Germinal center (tissue), 1 donor: Measurements from ENCODE around the gene RABEP2.
"Not testable (repeated sequence)": the region's sequence is repeated elsewhere in the genome, so short reads cannot be mapped to it uniquely, and the experiment has no call there.

Experiments used
- DNase-seq: peaks from one replicate; pipeline ENCODE4 v3.0.0; 2012; ENCODE audit warnings: mixed read lengths, low spot score

Gene RABEP2

GRCh38 chr16:28924762-28925385 is at the start of gene RABEP2:
TSS of gene RABEP2 (minus strand) at chr16:28925238. CDS start at chr16:28925163, 75 bp downstream.
- peak; percentile 95 for DNase-seq

- peak; percentile 94 for DNase-seq
Measured at GRCh38 chr16:28974437-28975157, 49.6 kb upstream of the RABEP2 start, which contains the start of gene SPNS1. TSS of gene SPNS1 (plus strand) at chr16:28974778. CDS start at chr16:28975152, 374 bp downstream.

GRCh38 chr16:28974007-28974436 is 49.0 kb upstream of the RABEP2 start:
- no peak for DNase-seq

- DNase-seq: not testable (repeated sequence)
Measured at GRCh38 chr16:28969696-28970095, 44.7 kb upstream of the RABEP2 start.

GRCh38 chr16:28967156-28967555 is 42.1 kb upstream of the RABEP2 start:
- DNase-seq: no peak

GRCh38 chr16:28964496-28964895 is 39.5 kb upstream of the RABEP2 start:
- no peak for DNase-seq

- DNase-seq: no peak
Measured at GRCh38 chr16:28964072-28964471, 39.0 kb upstream of the RABEP2 start.

- no peak for DNase-seq
Measured at GRCh38 chr16:28958836-28959235, 33.8 kb upstream of the RABEP2 start.

- DNase-seq: no peak
Measured at GRCh38 chr16:28958216-28958615, 33.2 kb upstream of the RABEP2 start.

- DNase-seq: no peak
Measured at GRCh38 chr16:28951410-28951943, 26.4 kb upstream of the RABEP2 start.

GRCh38 chr16:28950648-28951409 is 25.8 kb upstream of the RABEP2 start, which contains the start of gene NFATC2IP:
TSS of gene NFATC2IP (plus strand) at chr16:28950937. CDS start at chr16:28951012, 75 bp downstream.
- peak; percentile 99 for DNase-seq

GRCh38 chr16:28946681-28947080 is 21.6 kb upstream of the RABEP2 start:
- DNase-seq: no peak

- DNase-seq: no peak
Measured at GRCh38 chr16:28943281-28943680, 18.2 kb upstream of the RABEP2 start.

GRCh38 chr16:28939825-28940224 is 14.8 kb upstream of the RABEP2 start:
- DNase-seq: not testable (repeated sequence)

- no peak for DNase-seq
Measured at GRCh38 chr16:28938721-28939120, 13.7 kb upstream of the RABEP2 start.

GRCh38 chr16:28937222-28937876 is 12.3 kb upstream of the RABEP2 start:
- no peak for DNase-seq

GRCh38 chr16:28936784-28937155 is 11.7 kb upstream of the RABEP2 start:
- no peak for DNase-seq

GRCh38 chr16:28935924-28936783 is 11.1 kb upstream of the RABEP2 start:
- peak; percentile 92 for DNase-seq

GRCh38 chr16:28935346-28935745 is 10.3 kb upstream of the RABEP2 start:
- DNase-seq: no peak

GRCh38 chr16:28933171-28933570 is 8.1 kb upstream of the RABEP2 start:
- DNase-seq: no peak
